ENCODE results near the gene TPRN.

The TPRN gene

GRCh38 chr9:137236936-137237421 lies 36.4 kb upstream of the TPRN start:
- no peaks in the 10 kb centered on the region for H3K9me3 ChIP-seq (ENCODE audit: insufficient read depth, low read length)
- H4K20me1 ChIP-seq (ENCODE audit: low read depth, low read length) = peaks cover 4% of the 10 kb centered on the region; the same call in 1 of the 2 replicates
- H3K36me3 ChIP-seq (ENCODE audit: low read length) = peaks cover under 1% of the 10 kb centered on the region; the same call in 1 of the 2 replicates
- H3K4me2 ChIP-seq (ENCODE audit: low read depth, low read length, poor library complexity, severe bottlenecking) = peak overlapping the region; percentile 32
- no peaks in the 10 kb centered on the region for H3K9me2 ChIP-seq (replicated peaks; ENCODE audit: insufficient read depth, low read length)
- no peaks in the 10 kb centered on the region for H3K27me3 ChIP-seq (ENCODE audit: low read length)
- no peak overlapping the region for H2AFZ ChIP-seq (ENCODE audit: low read depth, low read length, severe bottlenecking)
- no peaks in the 10 kb centered on the region for H3F3A ChIP-seq (ENCODE audit: insufficient read depth)
- H3K79me2 ChIP-seq (ENCODE audit: insufficient read depth, low read length) = peaks cover 5% of the 10 kb centered on the region
- H3K27ac ChIP-seq (ENCODE audit: low read depth, low read length) = no peak overlapping the region
- no peak overlapping the region for H3K4me3 ChIP-seq (ENCODE audit: insufficient read depth, low read length, poor library complexity, severe bottlenecking)
- H3K9ac ChIP-seq (ENCODE audit: low read length) = peak overlapping the region; percentile 28; the same call in 1 of the 2 replicates
- no peak for TF ChIP-seq EZH2phosphoT487 (conservative IDR thresholded peaks at IDR 0.05; ENCODE audit: low read length)
- no peak for TF ChIP-seq CTCF (IDR thresholded peaks at IDR 0.05; ENCODE audit: insufficient read depth, low read length, poor library complexity, severe bottlenecking)

- Histone ChIP-seq H4K20me1 (ENCODE audit: low read depth, low read length) (no peaks in the 10 kb centered on the region), H3K36me3 (ENCODE audit: low read length) (no peaks in the 10 kb centered on the region), H3K4me3 (ENCODE audit: insufficient read depth, low read length, poor library complexity, severe bottlenecking) (no peak overlapping the region), H3F3A (ENCODE audit: insufficient read depth) (no peaks in the 10 kb centered on the region), H3K79me2 (ENCODE audit: insufficient read depth, low read length) (no peaks in the 10 kb centered on the region; the same call in 1 of the 2 replicates), H3K9me3 (ENCODE audit: insufficient read depth, low read length) (no peaks in the 10 kb centered on the region), H3K27ac (ENCODE audit: low read depth, low read length) (no peak overlapping the region), H2AFZ (ENCODE audit: low read depth, low read length, severe bottlenecking) (no peak overlapping the region), H3K9ac (ENCODE audit: low read length) (peak overlapping the region; percentile 28; the same call in 1 of the 2 replicates), H3K4me2 (ENCODE audit: low read depth, low read length, poor library complexity, severe bottlenecking) (peak overlapping the region; percentile 32), H3K9me2 (replicated peaks; ENCODE audit: insufficient read depth, low read length) (no peaks in the 10 kb centered on the region), H3K27me3 (ENCODE audit: low read length) (no peaks in the 10 kb centered on the region)
- TF ChIP-seq EZH2phosphoT487 (conservative IDR thresholded peaks at IDR 0.05; ENCODE audit: low read length) (no peak), CTCF (IDR thresholded peaks at IDR 0.05; ENCODE audit: insufficient read depth, low read length, poor library complexity, severe bottlenecking) (peak; percentile 99)
These were observed 35.8 kb upstream of the TPRN start for GRCh38 chr9:137236238-137236935.

GRCh38 chr9:137235424-137236237 lies 35.1 kb upstream of the TPRN start:
- Histone ChIP-seq H4K20me1 (ENCODE audit: low read depth, low read length) (no peaks in the 10 kb centered on the region), H3K27ac (ENCODE audit: low read depth, low read length) (no peak overlapping the region), H2AFZ (ENCODE audit: low read depth, low read length, severe bottlenecking) (no peak overlapping the region), H3K4me2 (ENCODE audit: low read depth, low read length, poor library complexity, severe bottlenecking) (no peak overlapping the region), H3K9ac (ENCODE audit: low read length) (no peak overlapping the region), H3K27me3 (ENCODE audit: low read length) (no peaks in the 10 kb centered on the region), H3F3A (ENCODE audit: insufficient read depth) (no peaks in the 10 kb centered on the region), H3K9me2 (replicated peaks; ENCODE audit: insufficient read depth, low read length) (no peaks in the 10 kb centered on the region), H3K9me3 (ENCODE audit: insufficient read depth, low read length) (no peaks in the 10 kb centered on the region), H3K36me3 (ENCODE audit: low read length) (no peaks in the 10 kb centered on the region), H3K4me3 (ENCODE audit: insufficient read depth, low read length, poor library complexity, severe bottlenecking) (no peak overlapping the region), H3K79me2 (ENCODE audit: insufficient read depth, low read length) (no peaks in the 10 kb centered on the region; the same call in 1 of the 2 replicates)
- no peak for TF ChIP-seq EZH2phosphoT487 (conservative IDR thresholded peaks at IDR 0.05; ENCODE audit: low read length)
- TF ChIP-seq CTCF (IDR thresholded peaks at IDR 0.05; ENCODE audit: insufficient read depth, low read length, poor library complexity, severe bottlenecking) = no peak
